Thyroid gland (tissue), 4 donors: ENCODE data around the gene ZNF536. TPM values are rescaled to one million over a fixed set of nuclear protein-coding genes. Genes with fewer than 3 reads are reported as not detected.

Experiments used
- DNase-seq, 2 donors: peaks; one replicate each; pipeline ENCODE4 v3.0.0-alpha.2; 2019
- H3K27ac ChIP-seq, 3 donors: fragments of 200-600 bp; sonication (generic); 1 replicate in 2 of 3; 2 replicates in 1 of 3; pipeline ENCODE4 v1.5.1; 2016 to 2019; ENCODE audit warnings: mild to moderate bottlenecking in 1 of 3, moderate library complexity in 1 of 3
- H3K27me3 ChIP-seq: fragments of 200-600 bp; sonication (generic); one replicate; pipeline ENCODE4 v1.5.1; 2019
- H3K36me3 ChIP-seq, 2 donors: fragments of 200-600 bp; sonication (generic); one replicate each; pipeline ENCODE4 v1.5.1; 2016 to 2019
- H3K4me1 ChIP-seq, 2 donors: fragments of 200-600 bp; sonication (generic); one replicate each; pipeline ENCODE4 v1.5.1; 2017 to 2019
- H3K4me3 ChIP-seq, 3 donors: fragments of 200-600 bp; sonication (generic); replicated peaks in 1 of 3; 1 replicate in 2 of 3; 2 replicates in 1 of 3; pipeline ENCODE4 v1.5.1; 2016; ENCODE audit warnings: mild to moderate bottlenecking in 1 of 3
- H3K9me3 ChIP-seq: fragments of 200-600 bp; sonication (generic); one replicate; pipeline ENCODE4 v1.5.1; 2017
- CTCF ChIP-seq, 6 experiments: fragments of 200-600 bp in 3 of 6; fragments of 450-650 bp in 3 of 6; sonication (generic) in 3 of 6; IDR thresholded peaks; one replicate each; pipeline ENCODE4 v1.5.1; 2016 to 2019; ENCODE audit warnings: antibody characterized with exemption in 6 of 6, mild to moderate bottlenecking in 2 of 6, inconsistent platforms in 1 of 6, moderate library complexity in 1 of 6
- POLR2A ChIP-seq, 2 donors: fragments of 450-650 bp; IDR thresholded peaks; one replicate each; pipeline ENCODE4 v1.6.1; 2017; ENCODE audit warnings: antibody characterized with exemption in 2 of 2, mild to moderate bottlenecking in 2 of 2, moderate library complexity in 1 of 2
- WGBS, 2 donors: methylation state at CpG; one replicate each; pipeline ENCODE4 v1.1.5; 2017; 5-methylcytosine and 5-hydroxymethylcytosine counted together
- intact Hi-C: fragments of 100-400 bp; cut with DNase I; formaldehyde crosslinking; loops from one replicate; pipeline ENCODE4 v1.15.1; 2023
- total RNA-seq, 4 donors: library from RNA; depleted of rRNA; stranded (reverse); fragments of >200 nt; gene quantifications; one replicate each; pipeline ENCODE4 v1.2.3, GENCODE V29; 2016

Gene ZNF536
- total RNA-seq, 4 donors from 2014 or later, result 1.1 to 10.8 (median 5.3) TPM

GRCh38 chr19:30541575-30541974 lies 169.4 kb downstream of the ZNF536 start:
- no peaks in the 10 kb centered on the region for H3K27me3 ChIP-seq
- intact Hi-C loops, result no loop called here
- H3K4me1 ChIP-seq, result no peaks in the 10 kb centered on the region
- H3K36me3 ChIP-seq, result no peaks in the 10 kb centered on the region
- TF ChIP-seq CTCF (IDR thresholded peaks at IDR 0.05), result no peak
- no peak for TF ChIP-seq POLR2A (IDR thresholded peaks at IDR 0.05)
- no peak overlapping the region for H3K27ac ChIP-seq
- H3K4me3 ChIP-seq, result no peak overlapping the region
- H3K9me3 ChIP-seq, result no peaks in the 10 kb centered on the region
- DNase-seq, result no peak

DNA sequence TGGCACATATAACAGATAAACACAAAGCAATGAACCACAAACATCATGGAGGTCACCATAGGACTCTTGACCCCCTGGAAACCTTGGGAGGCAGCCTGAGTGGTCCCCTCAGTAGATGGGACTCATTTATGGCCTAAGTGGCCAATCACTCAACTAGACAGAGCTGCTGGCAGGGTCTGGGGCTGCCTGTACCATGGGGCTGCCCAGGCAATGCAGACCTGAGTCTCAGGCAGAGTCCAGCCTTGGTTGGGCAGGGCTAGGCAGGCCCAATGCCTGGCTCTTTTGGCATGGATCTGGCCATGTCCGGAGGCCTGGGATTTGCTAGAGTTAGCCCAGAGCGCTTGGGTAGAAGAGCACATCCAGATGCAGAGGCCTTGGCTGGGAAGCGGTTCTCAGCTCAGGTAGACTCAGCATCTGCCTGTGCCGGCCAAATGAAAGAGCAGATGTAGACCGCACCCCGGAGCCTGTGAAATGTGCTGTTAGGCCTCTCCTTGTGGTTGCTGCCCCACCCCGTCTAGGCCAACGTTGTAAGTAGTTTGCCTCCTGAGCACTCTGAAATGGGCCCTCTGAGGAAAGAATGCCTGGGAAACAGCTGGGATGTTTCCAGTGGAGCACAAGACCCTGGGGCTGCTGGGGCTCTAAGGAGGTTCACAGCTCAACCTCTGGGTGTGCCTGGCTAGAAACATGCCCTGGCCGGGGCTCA lies 171.2 kb downstream of the ZNF536 start:
- no peak for DNase-seq
- H3K4me3 ChIP-seq, result no peak overlapping the region
- no peaks in the 10 kb centered on the region for H3K9me3 ChIP-seq
- H3K27me3 ChIP-seq, result no peaks in the 10 kb centered on the region
- H3K27ac ChIP-seq, result no peak overlapping the region
- no peaks in the 10 kb centered on the region for H3K36me3 ChIP-seq
- 88 to 90% methylated on average over 7 to 9 of the region's 9 CpGs for WGBS, 2 donors
- no peak for TF ChIP-seq CTCF (IDR thresholded peaks at IDR 0.05)
- no peak for TF ChIP-seq POLR2A (IDR thresholded peaks at IDR 0.05)
- no peaks in the 10 kb centered on the region for H3K4me1 ChIP-seq
- intact Hi-C loops, result no loop called here

- DNase-seq, result no peak
- Histone ChIP-seq H3K27me3 (no peaks in the 10 kb centered on the region), H3K4me3 (no peak overlapping the region), H3K9me3 (no peaks in the 10 kb centered on the region), H3K4me1 (no peaks in the 10 kb centered on the region), H3K36me3 (no peaks in the 10 kb centered on the region), H3K27ac (no peak overlapping the region)
- TF ChIP-seq POLR2A (IDR thresholded peaks at IDR 0.05), result no peak
- TF ChIP-seq CTCF (IDR thresholded peaks at IDR 0.05), result no peak
- 90 to 93% methylated on average over 7 of the region's 7 CpGs for WGBS, 2 donors
- intact Hi-C loops, result no loop called here
Measured at GRCh38 chr19:30545752-30546151, 173.6 kb downstream of the ZNF536 start.

DNA sequence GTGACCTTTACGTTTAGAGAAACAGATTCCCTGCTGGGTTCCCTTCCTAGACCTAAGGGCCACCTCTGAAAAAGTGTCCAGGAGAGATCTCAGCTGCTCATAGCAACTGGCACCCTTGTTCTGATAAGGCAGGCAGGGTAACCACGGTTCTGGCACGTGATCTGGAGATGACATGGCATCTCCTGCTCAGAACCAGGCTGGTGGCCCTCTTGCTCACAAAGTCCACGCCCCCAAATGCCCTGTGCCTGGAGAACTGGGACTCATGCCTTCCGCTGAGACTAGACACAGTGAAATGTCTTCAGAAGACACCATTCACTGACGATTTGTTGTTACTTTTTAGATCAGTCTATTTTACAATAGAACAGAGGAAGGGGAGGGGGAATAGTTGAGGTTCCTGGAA lies 174.1 kb downstream of the ZNF536 start:
- intact Hi-C loops, result no loop called here
- Histone ChIP-seq H3K27ac (no peak overlapping the region), H3K4me3 (no peak overlapping the region), H3K9me3 (no peaks in the 10 kb centered on the region), H3K4me1 (no peaks in the 10 kb centered on the region), H3K27me3 (no peaks in the 10 kb centered on the region), H3K36me3 (no peaks in the 10 kb centered on the region)
- no peak for TF ChIP-seq CTCF (IDR thresholded peaks at IDR 0.05)
- TF ChIP-seq POLR2A (IDR thresholded peaks at IDR 0.05), result no peak
- 84 to 85% methylated on average over 6 of the region's 6 CpGs for WGBS, 2 donors
- no peak for DNase-seq

- Histone ChIP-seq H3K4me3 (no peak overlapping the region), H3K9me3 (no peaks in the 10 kb centered on the region), H3K36me3 (no peaks in the 10 kb centered on the region), H3K27me3 (no peaks in the 10 kb centered on the region), H3K27ac (no peak overlapping the region), H3K4me1 (no peaks in the 10 kb centered on the region)
- no peak for DNase-seq
- no peak for TF ChIP-seq CTCF (IDR thresholded peaks at IDR 0.05)
- no peak for TF ChIP-seq POLR2A (IDR thresholded peaks at IDR 0.05)
- intact Hi-C loops, result no loop called here
- 78 to 82% methylated on average over 2 of the region's 2 CpGs for WGBS, 2 donors
Measured at GRCh38 chr19:30547246-30547645, 175.1 kb downstream of the ZNF536 start.
